Transverse colon (tissue), 4 donors: ENCODE measurements around the gene HRAS. TPM values are rescaled to one million over a fixed set of nuclear protein-coding genes. Genes with fewer than 3 reads are reported as not detected.
"Not testable (repeated sequence)": the region's sequence is repeated elsewhere in the genome, so short reads cannot be mapped to it uniquely, and the experiment has no call there.

Experiments
- DNase-seq: peaks from one replicate; pipeline ENCODE4 v3.0.0-alpha.2; 2019
- H3K27ac ChIP-seq, 4 donors: fragments of 200-600 bp; sonication (generic); 2 replicates each; pipeline ENCODE4 v1.5.1; 2016 to 2018; ENCODE audit warnings: inconsistent platforms in 4 of 4
- H3K27me3 ChIP-seq: fragments of 200-600 bp; sonication (generic); 2 replicates; pipeline ENCODE4 v1.5.1; 2017; ENCODE audit warnings: inconsistent platforms
- H3K36me3 ChIP-seq, 4 donors: fragments of 200-600 bp; sonication (generic); 2 replicates each; pipeline ENCODE4 v1.5.1; 2017 to 2019; ENCODE audit warnings: inconsistent platforms in 4 of 4
- H3K4me1 ChIP-seq, 4 donors: fragments of 200-600 bp; sonication (generic); 2 replicates each; pipeline ENCODE4 v1.5.1; 2017 to 2020; ENCODE audit warnings: inconsistent platforms in 4 of 4
- H3K4me3 ChIP-seq, 4 donors: fragments of 200-600 bp; sonication (generic); 1 replicate in 1 of 4; 2 replicates in 3 of 4; pipeline versions ENCODE4 v1.5.1 to v1.6.1; 2017 to 2019; ENCODE audit warnings: inconsistent platforms in 4 of 4
- H3K9me3 ChIP-seq, 2 donors: fragments of 200-600 bp; sonication (generic); 2 replicates each; pipeline ENCODE4 v1.5.1; 2017 to 2019; ENCODE audit warnings: inconsistent platforms in 2 of 2
- EP300 ChIP-seq: sonication (generic); formaldehyde crosslinking; IDR thresholded peaks from one replicate; pipeline ENCODE4 v1.6.1; 2017; ENCODE audit warnings: antibody characterized with exemption, low read depth
- POLR2A ChIP-seq: fragments of 450-650 bp; IDR thresholded peaks from one replicate; pipeline ENCODE4 v1.6.1; 2016; ENCODE audit warnings: antibody characterized with exemption, mild to moderate bottlenecking, moderate library complexity
- POLR2AphosphoS5 ChIP-seq, 3 donors: sonication (generic); formaldehyde crosslinking; IDR thresholded peaks; one replicate each; pipeline ENCODE4 v1.6.1; 2016; ENCODE audit warnings: antibody characterized with exemption in 3 of 3
- WGBS, 2 donors: methylation state at CpG; one replicate each; pipeline ENCODE4 v1.1.5; 2018; ENCODE audit warnings: low coverage in 1 of 2; 5-methylcytosine and 5-hydroxymethylcytosine counted together
- in situ Hi-C, 4 donors: fragments of 200-750 bp; cut with MboI; loops; one replicate each; pipeline versions ENCODE4 v1.15.0 to v1.15.1; 2017; ENCODE audit warnings: low sequenced_read_pairs in 3 of 4, low pct_ligation_motif_present in 1 of 4, low pct_unique_long_range_greater_than_20kb in 1 of 4
- intact Hi-C: fragments of 100-400 bp; cut with DNase I; formaldehyde crosslinking; loops from one replicate; pipeline ENCODE4 v1.15.1; 2023; ENCODE audit warnings: low total_unique reads
- total RNA-seq, 4 donors: library from RNA; depleted of rRNA; stranded (reverse); fragments of >200 nt; gene quantifications; one replicate each; pipeline ENCODE4 v1.1.0, GENCODE V29; 2016
- TF ChIP-seq, protein P1 (sequence below), 5 experiments: fragments of 200-600 bp in 3 of 5; fragments of 450-650 bp in 2 of 5; sonication (generic) in 3 of 5; IDR thresholded peaks; 1 replicate in 2 of 5; 2 replicates in 3 of 5; pipeline ENCODE4 v1.5.1; 2016 to 2017; ENCODE audit warnings: antibody characterized with exemption in 5 of 5, inconsistent platforms in 3 of 5, mild to moderate bottlenecking in 2 of 5, moderate library complexity in 1 of 5

Gene HRAS
- total RNA-seq, 4 donors from 2014 or later, result 31.0 to 57.1 (median 33.9) TPM

- intact Hi-C loops (no loop called here), in situ Hi-C loops (no loop called here)
- TF ChIP-seq POLR2AphosphoS5 (IDR thresholded peaks at IDR 0.05) (no peak), EP300 (no peak), POLR2A (no peak)
- TF ChIP-seq, protein P1, sequence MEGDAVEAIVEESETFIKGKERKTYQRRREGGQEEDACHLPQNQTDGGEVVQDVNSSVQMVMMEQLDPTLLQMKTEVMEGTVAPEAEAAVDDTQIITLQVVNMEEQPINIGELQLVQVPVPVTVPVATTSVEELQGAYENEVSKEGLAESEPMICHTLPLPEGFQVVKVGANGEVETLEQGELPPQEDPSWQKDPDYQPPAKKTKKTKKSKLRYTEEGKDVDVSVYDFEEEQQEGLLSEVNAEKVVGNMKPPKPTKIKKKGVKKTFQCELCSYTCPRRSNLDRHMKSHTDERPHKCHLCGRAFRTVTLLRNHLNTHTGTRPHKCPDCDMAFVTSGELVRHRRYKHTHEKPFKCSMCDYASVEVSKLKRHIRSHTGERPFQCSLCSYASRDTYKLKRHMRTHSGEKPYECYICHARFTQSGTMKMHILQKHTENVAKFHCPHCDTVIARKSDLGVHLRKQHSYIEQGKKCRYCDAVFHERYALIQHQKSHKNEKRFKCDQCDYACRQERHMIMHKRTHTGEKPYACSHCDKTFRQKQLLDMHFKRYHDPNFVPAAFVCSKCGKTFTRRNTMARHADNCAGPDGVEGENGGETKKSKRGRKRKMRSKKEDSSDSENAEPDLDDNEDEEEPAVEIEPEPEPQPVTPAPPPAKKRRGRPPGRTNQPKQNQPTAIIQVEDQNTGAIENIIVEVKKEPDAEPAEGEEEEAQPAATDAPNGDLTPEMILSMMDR (IDR thresholded peaks at IDR 0.05), result no peak
- peak overlapping the region in 3 of 4 donors; percentile 57 to 80 (median 66) for H3K27ac ChIP-seq
- no peaks in the 10 kb centered on the region for H3K36me3 ChIP-seq
- peaks cover 12% of the 10 kb centered on the region for H3K27me3 ChIP-seq
- H3K4me3 ChIP-seq, result peak overlapping the region; percentile 39 to 69 (median 64)
- no peaks in the 10 kb centered on the region for H3K9me3 ChIP-seq
- H3K4me1 ChIP-seq, result peaks cover 33 to 43% (median 39%) of the 10 kb centered on the region in 4 donors
- WGBS, 2 donors, result 30% methylated on average over 25 of the region's 25 CpGs; no CpG with 5 or more reads in 1 of the 2 donors
- no peak for DNase-seq
Observed at GRCh38 chr11:574632-575312, 39.4 kb upstream of the HRAS start.

DNA sequence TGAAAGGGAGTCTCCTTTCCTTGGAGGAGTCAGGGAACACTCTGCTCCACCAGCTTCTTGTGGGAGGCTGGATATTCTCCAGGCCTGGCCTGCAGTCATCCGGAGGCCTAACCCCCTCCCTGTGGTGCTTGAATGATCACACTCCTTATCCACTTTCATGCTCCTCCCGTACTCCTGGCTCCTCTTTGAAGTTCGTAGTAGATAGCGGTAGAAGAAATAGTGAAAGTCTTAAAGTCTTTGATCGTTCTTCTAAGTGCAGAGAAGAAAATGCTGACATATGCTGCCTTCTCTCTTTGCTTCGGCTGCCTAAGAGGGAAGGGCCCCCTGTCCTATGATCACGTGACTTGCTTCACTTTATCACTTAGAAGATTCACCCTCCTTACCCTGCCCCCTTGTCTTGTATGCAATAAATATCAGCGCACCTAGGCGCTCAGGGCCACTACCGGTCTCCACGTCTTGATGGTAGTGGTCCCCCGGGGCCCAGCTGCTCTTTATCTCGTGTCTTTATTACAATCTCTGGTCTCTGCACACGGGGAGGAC, 38.7 kb upstream of the HRAS start:
- Histone ChIP-seq H3K27me3 (peaks cover 12% of the 10 kb centered on the region), H3K4me3 (peak overlapping the region in 1 of 4 donors; percentile 61), H3K4me1 (peaks cover 34 to 44% (median 40%) of the 10 kb centered on the region in 4 donors), H3K27ac (peak overlapping the region in 1 of 4 donors; percentile 25)
- H3K36me3 ChIP-seq, DNase-seq, H3K9me3 ChIP-seq, intact Hi-C loops, in situ Hi-C loops: not testable (repeated sequence)
- WGBS, 2 donors, result 58 to 65% methylated on average over 7 to 13 of the region's 14 CpGs

DNA sequence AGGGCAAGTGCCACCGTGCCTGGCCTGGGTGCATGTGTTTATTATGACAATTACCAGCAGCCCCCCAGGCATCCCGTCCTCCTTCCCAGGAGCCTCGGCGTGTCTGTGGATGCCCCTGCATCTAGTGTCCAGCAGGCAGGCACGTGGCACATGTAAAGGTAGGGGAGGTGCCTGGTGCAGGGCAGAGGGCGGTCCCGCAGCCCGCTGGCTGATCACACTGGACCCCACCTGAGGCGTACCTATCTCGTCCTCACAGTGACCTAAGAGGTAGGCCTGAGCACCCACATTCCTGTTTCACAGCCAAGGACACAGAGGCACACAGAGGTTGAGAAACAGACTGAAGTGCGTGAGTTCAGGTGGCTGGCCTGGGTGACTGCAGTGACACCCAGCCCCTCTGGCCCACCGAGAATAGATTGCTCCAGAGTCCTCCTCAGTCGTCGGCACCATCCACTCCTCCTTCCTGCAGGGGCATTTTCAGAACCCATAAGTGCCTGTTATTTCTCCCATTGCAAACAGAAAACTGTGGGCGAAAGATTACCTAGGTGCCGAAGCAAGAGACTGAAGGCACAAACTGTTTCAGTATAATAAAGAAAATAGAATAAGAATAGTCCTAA, 37.9 kb upstream of the HRAS start:
- H3K4me1 ChIP-seq, result peaks cover 28 to 40% (median 35%) of the 10 kb centered on the region in 4 donors
- H3K4me3 ChIP-seq, result no peak overlapping the region
- no peaks in the 10 kb centered on the region for H3K9me3 ChIP-seq
- WGBS, 2 donors, result 88 to 100% methylated on average over 2 to 16 of the region's 16 CpGs
- TF ChIP-seq POLR2A (no peak), EP300 (no peak), POLR2AphosphoS5 (IDR thresholded peaks at IDR 0.05) (no peak)
- TF ChIP-seq, protein P1 (IDR thresholded peaks at IDR 0.05), result no peak
- no peak overlapping the region for H3K27ac ChIP-seq
- H3K27me3 ChIP-seq, result peaks cover 12% of the 10 kb centered on the region
- intact Hi-C loops, result no loop called here
- DNase-seq, result no peak
- in situ Hi-C loops, result no loop called here
- no peaks in the 10 kb centered on the region for H3K36me3 ChIP-seq

DNA sequence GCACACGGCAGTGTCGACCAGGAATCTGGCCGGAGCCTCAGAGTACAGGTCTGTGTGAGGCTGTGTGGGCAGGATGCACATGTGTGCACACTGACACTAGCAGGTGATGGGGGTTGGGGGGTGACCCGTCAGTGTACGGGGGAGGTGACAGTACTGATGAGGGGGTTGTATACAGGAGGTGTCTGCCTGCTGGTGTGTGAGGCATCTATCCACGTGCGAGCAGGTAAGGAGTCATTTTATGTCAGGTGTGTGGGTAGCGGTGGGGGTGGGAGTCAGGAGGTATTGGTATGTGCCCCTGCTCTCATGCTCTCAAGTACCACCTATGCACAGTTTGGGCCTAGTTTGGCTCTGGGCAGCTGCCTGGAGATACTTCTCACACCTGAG, 36.4 kb upstream of the HRAS start:
- 74% methylated on average over 8 of the region's 8 CpGs; no CpG with 5 or more reads in 1 of the 2 donors for WGBS, 2 donors
- Histone ChIP-seq H3K9me3 (no peaks in the 10 kb centered on the region), H3K27ac (no peak overlapping the region), H3K27me3 (peaks cover 12% of the 10 kb centered on the region), H3K36me3 (no peaks in the 10 kb centered on the region), H3K4me3 (no peak overlapping the region), H3K4me1 (peaks cover 15 to 35% (median 33%) of the 10 kb centered on the region in 4 donors)
- in situ Hi-C loops (no loop called here), intact Hi-C loops (no loop called here)
- TF ChIP-seq, protein P1 (IDR thresholded peaks at IDR 0.05), result no peak
- no peak for TF ChIP-seq EP300
- no peak for TF ChIP-seq POLR2A
- TF ChIP-seq POLR2AphosphoS5 (IDR thresholded peaks at IDR 0.05), result no peak
- no peak for DNase-seq
